GM10266 (cell line): ENCODE results near the gene VILL.
A peak's percentile ranks its signal among the peaks of the same experiment; 100 is the strongest.

Experiments used
- DNase-seq: peaks from one replicate; pipeline ENCODE4 v3.0.0; 2012; ENCODE audit errors: extremely low spot score
- CTCF ChIP-seq: IDR thresholded peaks from 2 replicates; pipeline ENCODE4 v1.5.1; 2012; ENCODE audit warnings: mild to moderate bottlenecking, low read depth; ENCODE audit not compliant: control insufficient read depth, insufficient read depth; ENCODE audit errors: missing control alignments

VILL gene

DNA sequence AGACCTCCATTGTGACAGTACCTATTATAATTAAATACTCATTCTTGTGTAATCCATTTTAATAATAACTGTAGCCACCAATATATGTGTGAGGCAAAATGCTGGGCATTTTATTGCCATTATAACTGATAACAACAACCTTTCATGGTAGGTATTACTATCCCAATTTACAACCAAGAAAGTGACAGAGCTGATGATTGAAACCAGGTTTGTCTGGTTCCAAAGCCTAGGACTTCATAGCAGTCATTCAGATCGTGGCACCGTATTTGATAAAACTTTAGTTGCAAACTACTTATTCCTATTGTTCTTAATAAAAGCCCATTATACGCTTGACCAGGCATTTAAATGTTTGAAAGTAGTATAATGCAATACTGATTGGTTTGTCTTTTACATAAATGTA is 26.4 kb upstream of the VILL start:
- no peak for DNase-seq
- TF ChIP-seq CTCF: no peak

DNA sequence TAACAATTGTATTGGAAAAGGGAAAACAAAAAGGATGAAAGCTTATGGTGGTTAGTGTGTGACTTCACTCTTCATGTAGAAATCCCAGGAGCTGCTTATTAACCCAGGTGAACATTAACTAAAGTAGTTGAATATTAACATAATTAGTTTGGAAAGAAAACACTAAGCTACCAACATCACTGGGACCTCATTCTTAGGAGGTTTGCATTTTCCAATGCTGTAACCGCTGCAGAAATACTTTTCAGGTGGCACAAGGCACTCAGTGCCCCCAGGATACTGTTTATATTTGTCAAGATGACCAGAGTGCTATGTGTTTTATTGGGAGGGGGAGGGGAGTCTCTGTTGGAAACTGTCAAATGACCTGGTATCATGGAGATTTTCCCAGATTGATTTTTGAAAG is 25.9 kb upstream of the VILL start:
- no peak for TF ChIP-seq CTCF
- no peak for DNase-seq

- peak; percentile 87 for TF ChIP-seq CTCF
- peak; percentile 59 for DNase-seq
These were observed 23.2 kb upstream of the VILL start for GRCh38 chr3:37967260-37967881.

DNA sequence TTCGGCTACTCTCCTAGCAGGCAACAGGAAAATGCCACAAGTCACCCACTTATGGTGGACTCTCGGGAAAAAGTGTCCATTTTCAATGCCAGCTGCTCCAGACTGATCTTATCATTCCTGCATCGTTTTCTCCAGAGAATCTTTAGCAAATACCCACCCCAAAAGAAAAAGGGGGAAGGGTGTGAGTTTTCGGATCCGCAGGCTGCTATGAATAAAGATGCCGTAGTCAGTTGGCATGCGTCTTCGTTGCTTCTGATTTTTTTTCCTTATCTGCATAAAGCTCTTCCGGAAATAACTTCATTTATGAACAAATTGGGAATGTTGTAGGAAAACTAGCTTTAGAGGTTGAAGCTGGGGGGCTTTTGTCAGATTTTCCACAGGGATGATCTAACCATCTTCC is 22.4 kb upstream of the VILL start:
- TF ChIP-seq CTCF: no peak
- no peak for DNase-seq

- DNase-seq: no peak
- TF ChIP-seq CTCF: no peak
These were observed 21.6 kb upstream of the VILL start for GRCh38 chr3:37968813-37969595.

- no peak for TF ChIP-seq CTCF
- DNase-seq: no peak
These were observed 20.9 kb upstream of the VILL start for GRCh38 chr3:37969596-37970100.

DNA sequence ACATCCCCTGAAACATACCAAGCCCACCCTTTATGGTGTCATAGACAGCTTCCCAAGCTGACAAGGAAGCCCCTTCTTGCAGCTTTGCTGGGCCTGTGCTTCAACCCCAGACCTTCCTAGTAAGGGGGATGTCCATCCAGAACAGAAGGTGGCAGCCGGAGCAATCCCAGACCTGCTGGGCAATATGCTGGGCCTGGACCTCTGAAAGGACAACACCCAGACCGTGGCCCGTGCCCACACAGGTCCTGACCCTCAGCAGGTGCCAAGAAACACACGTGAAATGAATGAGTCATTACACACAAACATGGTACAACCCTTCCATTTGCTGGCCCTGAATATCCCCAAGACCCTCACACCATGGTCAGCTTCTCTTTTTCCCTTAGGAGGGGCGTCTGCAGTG is 19.8 kb upstream of the VILL start:
- TF ChIP-seq CTCF: no peak
- DNase-seq: no peak
